Gastroesophageal sphincter (tissue), 3 donors: ENCODE results near the gene DDTL.
"Not testable (repeated sequence)": the region's sequence is repeated elsewhere in the genome, so short reads cannot be mapped to it uniquely, and the experiment has no call there.

Experiments
- CTCF ChIP-seq, 4 experiments: fragments of 200-600 bp in 2 of 4; fragments of 450-650 bp in 2 of 4; sonication (generic) in 1 of 4; IDR thresholded peaks; one replicate each; pipeline ENCODE4 v1.5.1; 2017 to 2019; ENCODE audit warnings: antibody characterized with exemption in 4 of 4, mild to moderate bottlenecking in 2 of 4, moderate library complexity in 2 of 4
- POLR2A ChIP-seq, 2 donors: fragments of 450-650 bp; IDR thresholded peaks; one replicate each; pipeline ENCODE4 v1.6.1; 2017; ENCODE audit warnings: antibody characterized with exemption in 2 of 2, mild to moderate bottlenecking in 2 of 2, moderate library complexity in 1 of 2

GRCh38 chr22:23979557-23980240 is 13.0 kb downstream of the DDTL start, which contains the start of gene GSTT2:
- not testable (repeated sequence) for TF ChIP-seq CTCF, POLR2A (IDR thresholded peaks at IDR 0.05)
